Smooth muscle cell (in vitro differentiated cells): ENCODE results near the gene ZBTB25. TPM values are rescaled to one million over a fixed set of nuclear protein-coding genes. Genes with fewer than 3 reads are reported as not detected.

Experiments
- DNase-seq: peaks from one replicate; lab custom pipeline; 2025; ENCODE audit not compliant: unreplicated experiment; lab: John Stamatoyannopoulos, UW
- H2AFZ ChIP-seq: fragments of 200-600 bp; sonication (generic); 2 replicates; pipeline ENCODE4 v1.6.0; 2016; ENCODE audit warnings: antibody characterized with exemption, low read depth, mild to moderate bottlenecking
- H3F3A ChIP-seq: fragments of 200-600 bp; sonication (generic); 2 replicates; pipeline ENCODE4 v1.6.0; 2017; ENCODE audit warnings: antibody characterized with exemption, low read depth
- H3K27ac ChIP-seq: fragments of 200-600 bp; sonication (generic); 2 replicates; pipeline ENCODE4 v1.5.1; 2016; ENCODE audit warnings: low read depth, mild to moderate bottlenecking
- H3K27me3 ChIP-seq: fragments of 200-600 bp; sonication (generic); 2 replicates; pipeline ENCODE4 v1.6.1; 2016; ENCODE audit warnings: low read depth, mild to moderate bottlenecking
- H3K36me3 ChIP-seq: fragments of 200-600 bp; sonication (generic); 2 replicates; pipeline ENCODE4 v1.5.1; 2016; ENCODE audit warnings: low read depth
- H3K4me1 ChIP-seq: fragments of 200-600 bp; sonication (generic); 2 replicates; pipeline ENCODE4 v1.5.1; 2016; ENCODE audit warnings: low read depth
- H3K4me2 ChIP-seq: fragments of 200-600 bp; sonication (generic); 2 replicates; pipeline ENCODE4 v1.6.0; 2016; ENCODE audit warnings: mild to moderate bottlenecking
- H3K4me3 ChIP-seq: fragments of 200-600 bp; sonication (generic); 2 replicates; pipeline ENCODE4 v1.5.1; 2016; ENCODE audit warnings: mild to moderate bottlenecking
- H3K79me2 ChIP-seq: fragments of 200-600 bp; sonication (generic); 2 replicates; pipeline ENCODE4 v1.6.0; 2016; ENCODE audit warnings: low read depth, mild to moderate bottlenecking
- H3K9ac ChIP-seq: fragments of 200-600 bp; sonication (generic); 2 replicates; pipeline ENCODE4 v1.6.0; 2016; ENCODE audit warnings: low read depth
- H3K9me3 ChIP-seq: fragments of 200-600 bp; sonication (generic); replicated peaks from 2 replicates; pipeline ENCODE4 v1.5.1; 2016; ENCODE audit warnings: low read depth
- H4K20me1 ChIP-seq: fragments of 200-600 bp; sonication (generic); 2 replicates; pipeline ENCODE4 v1.6.0; 2016; ENCODE audit warnings: low read depth
- CTCF ChIP-seq: fragments of 200-600 bp; sonication (generic); IDR thresholded peaks from 2 replicates; pipeline ENCODE4 v1.5.1; 2017; ENCODE audit warnings: borderline replicate concordance, mild to moderate bottlenecking, antibody characterized with exemption; ENCODE audit not compliant: insufficient read depth, poor library complexity, severe bottlenecking
- WGBS: methylation state at CpG from one replicate; pipeline ENCODE4 v1.1.7; 2016; ENCODE audit warnings: low lambda C conversion rate; 5-methylcytosine and 5-hydroxymethylcytosine counted together
- polyA plus RNA-seq: library from polyadenylated mRNA; unstranded; fragments of >200 nt; fragmentation: Nextera tagmentation; extraction: Ambion mirVana; gene quantifications from 2 replicates; pipeline ENCODE4 v1.2.1, GENCODE V29; 2016
- total RNA-seq: library from RNA; depleted of rRNA; stranded (reverse); fragments of >200 nt; gene quantifications from 2 replicates; pipeline ENCODE4 v1.2.3, GENCODE V29; 2014

Gene ZBTB25
- total and polyA plus RNA-seq, 2 experiments from 2014 or later, result 6.9 to 12.5 TPM

- no peaks in the 10 kb centered on the region for H3K27me3 ChIP-seq
- H3K27ac ChIP-seq, result peak overlapping the region; percentile 100
- peak overlapping the region; percentile 85 for H3K4me2 ChIP-seq
- no peak for DNase-seq
- H4K20me1 ChIP-seq, result no peaks in the 10 kb centered on the region
- H3K9me3 ChIP-seq, result no peaks in the 10 kb centered on the region
- 86% methylated on average over 1 of the region's 1 CpG for WGBS
- H2AFZ ChIP-seq, result no peak overlapping the region
- H3K4me3 ChIP-seq, result no peak overlapping the region
- H3K79me2 ChIP-seq, result peaks cover 59% of the 10 kb centered on the region
- TF ChIP-seq CTCF, result no peak
- no peaks in the 10 kb centered on the region for H3K36me3 ChIP-seq
- peaks cover 15% of the 10 kb centered on the region for H3F3A ChIP-seq
- H3K9ac ChIP-seq, result no peak overlapping the region
- peaks cover 19% of the 10 kb centered on the region for H3K4me1 ChIP-seq
Observed at GRCh38 chr14:64500088-64500487, 3.5 kb downstream of the ZBTB25 start.

DNA sequence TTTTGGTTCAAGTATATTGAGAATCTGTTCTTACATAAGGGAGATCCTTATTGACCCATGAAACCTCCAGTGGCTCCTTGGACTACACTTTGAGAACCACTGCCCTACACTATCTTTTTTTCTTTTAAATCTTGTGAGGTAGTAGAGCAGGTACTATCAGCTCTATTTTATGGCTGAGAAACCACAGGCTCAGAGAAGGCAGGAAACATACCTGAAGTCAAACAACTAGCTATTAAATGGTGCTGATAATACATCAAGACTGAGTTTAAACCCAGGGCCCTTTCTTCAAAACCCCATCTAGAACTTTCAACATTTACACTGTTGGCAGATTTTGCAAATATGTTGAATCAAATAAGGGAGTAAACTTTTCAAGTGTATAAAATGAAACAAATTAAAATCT is 6.9 kb downstream of the ZBTB25 start:
- Histone ChIP-seq H3K9me3 (no peaks in the 10 kb centered on the region), H3K27me3 (no peaks in the 10 kb centered on the region), H3K4me3 (no peak overlapping the region), H3F3A (peaks cover 6% of the 10 kb centered on the region), H3K79me2 (peaks cover 65% of the 10 kb centered on the region), H2AFZ (no peak overlapping the region), H3K36me3 (no peaks in the 10 kb centered on the region), H3K27ac (no peak overlapping the region), H3K4me1 (peaks cover 8% of the 10 kb centered on the region), H3K9ac (no peak overlapping the region), H3K4me2 (no peak overlapping the region), H4K20me1 (peaks cover 1% of the 10 kb centered on the region)
- DNase-seq, result no peak
- no peak for TF ChIP-seq CTCF

DNA sequence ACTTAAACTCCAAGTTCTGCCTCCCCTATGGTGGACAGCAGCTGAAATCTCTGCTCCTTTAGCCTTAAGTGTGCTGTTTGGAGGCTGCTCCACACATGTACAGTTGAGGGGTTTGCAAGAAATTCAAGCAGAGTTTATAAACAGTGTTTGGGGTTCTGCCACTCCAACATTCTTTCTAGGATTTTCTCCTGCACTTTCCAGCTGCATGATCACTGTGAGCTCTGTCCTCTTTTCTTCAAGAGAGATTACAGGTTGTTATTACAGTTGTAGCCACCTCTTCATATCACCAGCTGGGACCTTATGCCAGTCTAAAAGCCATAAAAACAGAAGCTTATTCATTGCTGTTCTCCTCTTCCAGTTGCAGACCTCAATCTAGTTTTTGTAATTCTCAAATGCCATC is 8.4 kb downstream of the ZBTB25 start:
- DNase-seq, result no peak
- Histone ChIP-seq H3K9me3 (no peaks in the 10 kb centered on the region), H3K4me3 (no peak overlapping the region), H3F3A (no peaks in the 10 kb centered on the region), H3K36me3 (no peaks in the 10 kb centered on the region), H3K4me1 (no peaks in the 10 kb centered on the region), H2AFZ (no peak overlapping the region), H3K27me3 (no peaks in the 10 kb centered on the region), H3K9ac (no peak overlapping the region), H4K20me1 (peaks cover 13% of the 10 kb centered on the region), H3K4me2 (no peak overlapping the region), H3K79me2 (peaks cover 56% of the 10 kb centered on the region), H3K27ac (no peak overlapping the region)
- TF ChIP-seq CTCF, result no peak

DNA sequence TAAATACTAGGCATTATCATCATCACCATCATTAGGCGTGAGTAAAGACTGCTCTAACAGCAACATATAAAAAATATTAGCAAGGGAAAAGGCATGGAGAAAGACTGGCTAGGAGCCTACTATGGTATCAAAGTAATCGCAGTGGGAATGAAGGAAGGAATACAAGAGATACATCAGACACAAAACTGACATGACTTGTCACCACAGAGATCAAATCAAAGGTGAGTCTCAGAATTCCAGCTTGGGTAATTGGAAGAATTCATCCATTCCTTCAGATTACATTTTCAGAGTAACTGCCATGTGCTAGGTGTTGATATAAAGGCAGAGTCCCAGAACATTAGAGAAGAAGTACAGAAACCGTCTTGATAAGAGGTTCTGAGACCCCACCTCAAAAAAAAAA is 10.2 kb downstream of the ZBTB25 start:
- H3K9me3 ChIP-seq, result no peaks in the 10 kb centered on the region
- H3K27me3 ChIP-seq, result no peaks in the 10 kb centered on the region
- no peak overlapping the region for H2AFZ ChIP-seq
- DNase-seq, result no peak
- no peaks in the 10 kb centered on the region for H3K36me3 ChIP-seq
- H3K4me3 ChIP-seq, result no peak overlapping the region
- H3K79me2 ChIP-seq, result peaks cover 39% of the 10 kb centered on the region
- H3K4me2 ChIP-seq, result no peak overlapping the region
- H3K4me1 ChIP-seq, result no peaks in the 10 kb centered on the region
- H3K27ac ChIP-seq, result no peak overlapping the region
- no peak overlapping the region for H3K9ac ChIP-seq
- peaks cover 13% of the 10 kb centered on the region for H4K20me1 ChIP-seq
- H3F3A ChIP-seq, result no peaks in the 10 kb centered on the region
- no peak for TF ChIP-seq CTCF
- WGBS, result 83% methylated on average over 3 of the region's 3 CpGs
